RWPE1 (cell line): ENCODE results near the gene ARRDC2.
"Not testable (repeated sequence)": the region's sequence is repeated elsewhere in the genome, so short reads cannot be mapped to it uniquely, and the experiment has no call there.

Source experiments
- CTCF ChIA-PET: fragments of 350-600 bp; sonication (Branson Sonifier 250); formaldehyde crosslinking; extraction: SDS; loops from one replicate; lab custom pipeline; 2021; lab: Yijun Ruan, JAX
- POLR2A ChIA-PET: fragments of 400-600 bp; formaldehyde crosslinking; extraction: SDS; loops from one replicate; lab custom pipeline; 2020; ENCODE audit warnings: antibody characterized with exemption; ENCODE audit not compliant: low non-redundant PET; lab: Yijun Ruan, JAX
- DNase-seq: peaks from one replicate; pipeline ENCODE4 v3.0.0; 2012; ENCODE audit warnings: low spot score
- H3K27ac ChIP-seq: fragments of 450-650 bp; 2 replicates; pipeline ENCODE4 v1.5.1; 2017
- TF ChIP-seq, protein P1 (sequence below): fragments of 450-650 bp; conservative IDR thresholded peaks from 2 replicates; pipeline ENCODE4 v1.5.1; 2017; ENCODE audit warnings: low read depth, mild to moderate bottlenecking

ARRDC2 gene

DNA sequence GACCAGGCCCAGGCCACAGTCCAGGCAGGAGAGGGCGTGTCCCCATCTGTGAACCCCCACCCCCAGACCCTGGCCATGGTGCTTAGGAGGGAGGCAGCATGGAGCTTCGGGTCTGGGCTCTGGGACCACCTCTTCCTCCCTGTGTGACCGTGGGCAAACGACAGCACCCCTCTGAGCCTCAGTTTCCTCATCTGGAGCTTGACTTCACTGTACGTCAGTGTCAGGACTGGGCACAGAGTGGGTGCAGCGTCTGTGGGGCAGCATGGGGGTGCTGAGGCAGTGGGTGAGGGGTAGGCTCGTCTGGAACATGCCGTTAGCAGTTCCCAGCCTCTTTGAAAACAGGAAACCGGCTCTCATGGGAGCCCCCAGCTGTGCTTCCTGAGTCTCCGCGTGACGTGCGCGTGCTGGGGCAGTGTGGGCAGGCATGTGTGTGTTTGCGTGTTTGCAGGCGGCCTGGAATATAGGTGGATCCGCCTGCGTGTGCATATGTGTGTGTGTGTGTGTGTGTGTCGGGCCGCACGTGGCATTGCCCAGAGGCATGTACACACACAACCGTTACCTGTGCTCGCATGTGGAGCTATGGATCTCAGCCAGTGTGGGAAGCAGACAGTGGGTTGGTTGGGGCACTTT lies 15.8 kb downstream of the ARRDC2 start:
- H3K27ac ChIP-seq, result peak overlapping the region; percentile 77
- TF ChIP-seq, protein P1, sequence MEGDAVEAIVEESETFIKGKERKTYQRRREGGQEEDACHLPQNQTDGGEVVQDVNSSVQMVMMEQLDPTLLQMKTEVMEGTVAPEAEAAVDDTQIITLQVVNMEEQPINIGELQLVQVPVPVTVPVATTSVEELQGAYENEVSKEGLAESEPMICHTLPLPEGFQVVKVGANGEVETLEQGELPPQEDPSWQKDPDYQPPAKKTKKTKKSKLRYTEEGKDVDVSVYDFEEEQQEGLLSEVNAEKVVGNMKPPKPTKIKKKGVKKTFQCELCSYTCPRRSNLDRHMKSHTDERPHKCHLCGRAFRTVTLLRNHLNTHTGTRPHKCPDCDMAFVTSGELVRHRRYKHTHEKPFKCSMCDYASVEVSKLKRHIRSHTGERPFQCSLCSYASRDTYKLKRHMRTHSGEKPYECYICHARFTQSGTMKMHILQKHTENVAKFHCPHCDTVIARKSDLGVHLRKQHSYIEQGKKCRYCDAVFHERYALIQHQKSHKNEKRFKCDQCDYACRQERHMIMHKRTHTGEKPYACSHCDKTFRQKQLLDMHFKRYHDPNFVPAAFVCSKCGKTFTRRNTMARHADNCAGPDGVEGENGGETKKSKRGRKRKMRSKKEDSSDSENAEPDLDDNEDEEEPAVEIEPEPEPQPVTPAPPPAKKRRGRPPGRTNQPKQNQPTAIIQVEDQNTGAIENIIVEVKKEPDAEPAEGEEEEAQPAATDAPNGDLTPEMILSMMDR, result no peak
- ChIA-PET CTCF (interaction anchor here (0.8 kb wide), 1 partner anchor 425 kb away, joined by 3 read pairs; no protein-coding TSS in a partner anchor), POLR2A (interaction anchor here (0.7 kb wide), 1 partner anchor 23 kb away, joined by 4 read pairs; no protein-coding TSS in a partner anchor)
- DNase-seq, result no peak

DNA sequence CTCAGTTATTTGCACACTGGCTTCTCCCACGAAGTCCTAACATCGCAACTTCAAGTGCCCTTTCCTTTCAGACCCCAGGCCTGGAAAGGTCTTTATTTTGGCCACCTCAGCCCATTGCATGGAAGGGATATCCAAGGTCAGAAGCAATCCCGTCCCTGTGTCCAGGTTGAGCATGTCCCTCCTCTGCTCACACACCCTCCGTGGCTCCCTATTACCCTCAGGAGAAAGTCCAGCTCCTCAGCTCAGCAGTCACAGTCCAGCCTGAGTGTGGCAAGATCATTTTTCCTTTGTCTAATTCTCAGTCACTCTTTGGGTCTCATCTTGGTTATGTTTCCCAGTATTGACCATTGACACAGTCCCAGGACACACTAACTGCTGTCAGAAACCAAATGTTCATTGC lies 19.2 kb downstream of the ARRDC2 start:
- DNase-seq, result no peak
- TF ChIP-seq, protein P1, result no peak
- no peak overlapping the region for H3K27ac ChIP-seq
- ChIA-PET CTCF (no interaction called here), POLR2A (no interaction called here)

DNA sequence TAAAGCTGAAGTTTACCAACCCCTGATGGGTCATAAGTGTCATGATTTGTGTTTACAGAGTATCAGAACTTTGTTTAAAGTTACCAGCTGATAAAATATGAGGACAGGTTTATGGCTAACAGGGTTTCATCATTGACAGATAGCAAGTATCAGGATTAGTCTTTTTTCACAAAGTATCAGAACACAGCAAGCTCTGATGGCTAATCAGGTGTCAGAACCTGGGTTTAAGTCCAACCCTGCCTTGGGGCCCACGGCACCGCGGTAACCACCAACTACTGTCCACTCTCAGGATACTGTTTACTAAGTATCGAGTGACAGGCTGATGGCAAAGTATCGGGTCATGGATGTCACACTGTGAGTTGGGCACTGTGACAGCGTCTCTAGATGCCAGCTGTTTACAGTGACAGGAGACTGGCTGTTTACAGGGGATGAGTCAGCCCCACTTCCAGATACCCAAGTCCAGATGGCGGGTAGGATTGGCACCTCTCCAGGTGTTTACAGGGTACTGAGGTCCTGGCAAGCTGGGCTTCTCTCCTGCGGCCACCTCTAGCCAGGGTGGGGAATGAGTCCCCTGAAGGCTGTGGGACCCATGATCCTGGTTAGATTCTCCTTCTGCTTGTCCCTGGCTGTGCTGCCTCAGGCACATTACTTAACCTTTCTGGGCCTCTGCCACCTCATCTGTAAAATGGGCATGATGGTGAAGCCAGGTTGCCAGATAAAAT lies 21.8 kb downstream of the ARRDC2 start:
- TF ChIP-seq, protein P1, result no peak
- H3K27ac ChIP-seq, result no peak overlapping the region
- CTCF ChIA-PET, result no interaction called here
- no peak for DNase-seq
- POLR2A ChIA-PET, result interaction anchor here (0.6 kb wide), 1 partner anchor 12 kb away, joined by 4 read pairs; no protein-coding TSS in a partner anchor

DNA sequence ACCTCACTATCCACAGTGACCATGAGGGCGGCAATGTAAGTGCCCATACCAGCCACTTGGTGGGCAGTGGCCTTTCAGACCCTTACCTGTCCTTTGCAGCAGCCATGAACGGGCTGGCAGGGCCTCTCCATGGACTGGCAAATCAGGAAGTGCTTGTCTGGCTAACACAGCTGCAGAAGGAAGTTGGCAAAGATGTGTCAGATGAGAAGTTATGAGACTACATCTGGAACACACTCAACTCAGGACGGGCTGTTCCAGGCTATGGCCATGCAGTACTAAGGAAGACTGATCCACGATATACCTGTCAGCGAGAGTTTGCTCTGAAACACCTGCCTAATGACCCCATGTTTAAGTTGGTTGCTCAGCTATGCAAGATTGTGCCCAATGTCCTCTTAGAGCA lies 23.4 kb downstream of the ARRDC2 start:
- DNase-seq, H3K27ac ChIP-seq, POLR2A ChIA-PET: not testable (repeated sequence)
- CTCF ChIA-PET, result interaction anchor here (0.6 kb wide), 1 partner anchor 58 kb away, joined by 5 read pairs; no protein-coding TSS in a partner anchor

DNA sequence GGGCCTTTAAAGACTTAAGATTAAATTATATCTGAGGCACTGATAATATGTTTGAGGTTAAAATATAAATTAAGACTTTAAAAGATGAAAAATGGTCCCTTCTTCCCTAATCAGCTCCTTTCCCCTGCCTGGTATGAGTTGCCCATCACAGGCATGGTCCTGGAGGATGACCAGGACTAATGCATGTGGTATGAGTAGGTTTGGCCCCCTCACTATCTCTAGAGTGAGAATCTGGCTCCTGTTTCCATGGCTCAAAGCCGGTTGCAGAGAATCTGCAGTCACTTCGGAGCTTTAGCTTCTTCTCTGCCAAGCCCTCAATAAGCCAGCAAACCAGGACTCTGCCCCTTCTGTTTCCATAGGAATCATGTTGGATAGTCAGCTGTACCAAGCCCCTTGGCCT lies 24.1 kb downstream of the ARRDC2 start:
- DNase-seq, H3K27ac ChIP-seq, CTCF ChIA-PET: not testable (repeated sequence)
- POLR2A ChIA-PET, result interaction anchor here (0.7 kb wide), 1 partner anchor 342 kb away, joined by 3 read pairs; no protein-coding TSS in a partner anchor

DNA sequence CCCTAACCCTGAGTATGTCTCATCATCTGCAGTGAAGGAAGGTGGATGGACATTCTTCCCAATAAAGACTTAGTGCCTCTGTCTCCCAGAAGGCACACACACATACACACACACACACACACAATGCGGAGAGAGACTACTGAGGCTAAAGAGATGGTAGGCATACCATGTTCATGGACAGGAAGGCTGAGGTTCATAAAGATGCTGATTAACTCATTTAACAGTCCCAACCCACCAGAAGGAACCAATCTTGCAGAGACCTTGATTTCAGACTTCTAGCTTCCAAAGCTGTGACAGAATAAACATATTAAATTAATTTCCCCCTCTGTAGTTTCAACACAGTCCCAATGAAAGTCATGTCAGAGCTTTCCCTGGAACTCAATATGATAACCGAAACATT lies 33.1 kb downstream of the ARRDC2 start:
- no peak for DNase-seq
- TF ChIP-seq, protein P1, result no peak
- H3K27ac ChIP-seq, result no peak overlapping the region
- POLR2A ChIA-PET, result no interaction called here
- CTCF ChIA-PET, result no interaction called here

DNA sequence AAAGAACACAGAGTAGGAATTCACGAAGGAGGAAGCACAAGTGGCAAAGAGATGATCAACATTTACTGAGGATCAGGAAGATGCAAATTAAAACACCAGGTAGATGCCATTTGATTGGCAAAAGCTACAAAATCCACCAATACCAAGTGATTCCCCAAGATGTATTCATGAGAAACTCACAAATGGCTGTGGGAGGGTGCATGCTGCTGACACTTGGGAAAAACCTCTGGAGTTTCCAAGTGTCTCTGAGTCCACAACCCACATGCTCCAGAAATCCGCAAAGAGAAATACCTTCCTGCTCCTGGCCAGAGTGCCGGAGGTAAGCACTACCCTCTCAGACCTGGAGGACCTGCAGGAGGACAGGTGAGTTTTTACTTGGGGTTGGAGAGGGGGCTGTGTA lies 35.7 kb downstream of the ARRDC2 start:
- POLR2A ChIA-PET, result no interaction called here
- TF ChIP-seq, protein P1, result no peak
- DNase-seq, result no peak
- no peak overlapping the region for H3K27ac ChIP-seq
- CTCF ChIA-PET, result no interaction called here
